ENCODE results near the gene MDM2.

MDM2 gene

DNA sequence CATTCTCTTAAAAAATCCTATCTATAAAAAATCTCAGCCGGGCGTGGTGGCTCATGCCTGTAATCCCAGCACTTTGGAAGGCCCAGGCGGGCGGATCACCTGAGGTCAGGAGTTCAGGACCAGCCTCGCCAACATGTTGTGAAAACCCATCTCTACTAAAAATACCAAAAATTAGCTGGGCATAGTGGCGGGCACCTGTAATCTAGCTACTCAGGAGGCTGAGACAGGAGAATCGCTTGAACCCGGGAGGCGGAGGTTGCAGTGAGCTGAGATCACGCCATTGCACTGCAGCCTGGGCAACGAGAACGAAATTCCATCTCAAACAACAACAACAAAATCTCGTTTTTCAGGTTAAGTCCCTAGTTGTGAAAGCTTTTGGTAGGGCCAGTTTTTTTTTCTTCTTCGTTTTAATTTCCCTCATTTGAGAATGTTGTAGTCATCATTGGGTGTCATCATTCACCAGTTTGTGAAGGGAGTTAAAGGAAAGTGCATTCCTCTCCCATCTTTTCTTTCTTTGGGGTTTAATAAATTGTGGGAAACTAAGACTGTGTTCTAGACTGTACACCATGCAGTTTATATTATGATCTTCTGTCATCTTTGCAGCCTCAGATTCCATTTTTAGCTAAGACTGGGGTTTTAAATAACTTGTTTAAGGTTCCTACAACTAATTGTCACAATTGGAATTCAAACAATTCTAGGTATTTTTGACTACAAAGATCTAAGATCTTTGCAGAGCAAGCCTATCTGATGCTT is 23.9 kb downstream of the MDM2 start:
- CTCF ChIA-PET: interaction anchor here (1.4 to 4.0 kb wide), 4 partner anchors 10 to 50 kb away, joined by 4 to 81 read pairs (median 34); partner anchors contain the start of gene MDM2
- DNase-seq (ENCODE audit: extremely low spot score): no peak
- POLR2A ChIA-PET: no interaction called here
- TF ChIP-seq, protein P1, sequence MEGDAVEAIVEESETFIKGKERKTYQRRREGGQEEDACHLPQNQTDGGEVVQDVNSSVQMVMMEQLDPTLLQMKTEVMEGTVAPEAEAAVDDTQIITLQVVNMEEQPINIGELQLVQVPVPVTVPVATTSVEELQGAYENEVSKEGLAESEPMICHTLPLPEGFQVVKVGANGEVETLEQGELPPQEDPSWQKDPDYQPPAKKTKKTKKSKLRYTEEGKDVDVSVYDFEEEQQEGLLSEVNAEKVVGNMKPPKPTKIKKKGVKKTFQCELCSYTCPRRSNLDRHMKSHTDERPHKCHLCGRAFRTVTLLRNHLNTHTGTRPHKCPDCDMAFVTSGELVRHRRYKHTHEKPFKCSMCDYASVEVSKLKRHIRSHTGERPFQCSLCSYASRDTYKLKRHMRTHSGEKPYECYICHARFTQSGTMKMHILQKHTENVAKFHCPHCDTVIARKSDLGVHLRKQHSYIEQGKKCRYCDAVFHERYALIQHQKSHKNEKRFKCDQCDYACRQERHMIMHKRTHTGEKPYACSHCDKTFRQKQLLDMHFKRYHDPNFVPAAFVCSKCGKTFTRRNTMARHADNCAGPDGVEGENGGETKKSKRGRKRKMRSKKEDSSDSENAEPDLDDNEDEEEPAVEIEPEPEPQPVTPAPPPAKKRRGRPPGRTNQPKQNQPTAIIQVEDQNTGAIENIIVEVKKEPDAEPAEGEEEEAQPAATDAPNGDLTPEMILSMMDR (IDR thresholded peaks at IDR 0.05; ENCODE audit: control extremely low read depth, extremely low read depth, low read depth, missing control alignments): no peak

DNA sequence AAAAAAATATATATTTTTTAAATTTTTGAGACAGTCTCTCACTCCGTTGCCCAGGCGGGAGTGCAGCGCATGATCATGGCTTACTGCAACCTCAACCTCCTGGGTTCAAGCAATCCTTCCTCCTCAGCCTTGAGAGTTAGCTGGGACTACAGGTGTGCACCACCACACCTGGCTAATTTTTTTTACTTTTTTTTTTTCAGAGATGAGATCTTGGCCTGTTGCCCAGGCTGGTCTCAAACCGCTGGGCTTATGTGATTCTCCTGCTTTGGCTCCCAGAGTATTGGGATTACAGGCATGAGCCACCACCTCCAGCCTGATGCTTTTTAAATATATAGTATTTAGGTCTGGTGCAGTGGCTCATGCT is 24.5 kb downstream of the MDM2 start:
- POLR2A ChIA-PET: no interaction called here
- DNase-seq (ENCODE audit: extremely low spot score): no peak
- TF ChIP-seq, protein P1 (IDR thresholded peaks at IDR 0.05; ENCODE audit: control extremely low read depth, extremely low read depth, low read depth, missing control alignments): no peak
- CTCF ChIA-PET: interaction anchor here (3.3 to 4.0 kb wide), 3 partner anchors 10 to 24 kb away, joined by 16 to 81 read pairs (median 51); partner anchors contain the start of gene MDM2

DNA sequence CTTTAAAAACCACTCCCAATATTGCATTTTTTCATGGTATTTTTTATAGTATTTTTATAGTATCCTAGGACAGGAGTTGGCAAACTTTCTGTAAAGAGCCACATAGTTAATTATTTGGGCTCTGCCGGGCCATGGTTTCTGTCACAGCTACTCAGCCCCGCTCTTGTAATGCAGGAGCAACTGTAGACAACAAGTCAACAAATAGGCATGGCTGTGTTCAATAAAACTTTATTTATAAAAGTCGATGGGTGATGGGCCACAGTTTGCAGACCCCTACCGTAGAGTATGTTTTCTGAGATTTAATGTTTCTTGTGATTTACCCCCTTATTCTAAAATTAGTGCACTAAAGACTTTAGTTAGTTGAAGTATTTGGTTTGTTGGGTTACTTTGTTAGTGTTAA is 25.5 kb downstream of the MDM2 start:
- TF ChIP-seq, protein P1 (IDR thresholded peaks at IDR 0.05; ENCODE audit: control extremely low read depth, extremely low read depth, low read depth, missing control alignments): no peak
- ChIA-PET CTCF (interaction anchor here (1.8 kb wide), 1 partner anchor 10 kb away, joined by 4 read pairs; no protein-coding TSS in a partner anchor), POLR2A (interaction anchor here (1.0 kb wide), 1 partner anchor 14 kb away, joined by 3 read pairs; no protein-coding TSS in a partner anchor)
- no peak for DNase-seq (ENCODE audit: extremely low spot score)

DNA sequence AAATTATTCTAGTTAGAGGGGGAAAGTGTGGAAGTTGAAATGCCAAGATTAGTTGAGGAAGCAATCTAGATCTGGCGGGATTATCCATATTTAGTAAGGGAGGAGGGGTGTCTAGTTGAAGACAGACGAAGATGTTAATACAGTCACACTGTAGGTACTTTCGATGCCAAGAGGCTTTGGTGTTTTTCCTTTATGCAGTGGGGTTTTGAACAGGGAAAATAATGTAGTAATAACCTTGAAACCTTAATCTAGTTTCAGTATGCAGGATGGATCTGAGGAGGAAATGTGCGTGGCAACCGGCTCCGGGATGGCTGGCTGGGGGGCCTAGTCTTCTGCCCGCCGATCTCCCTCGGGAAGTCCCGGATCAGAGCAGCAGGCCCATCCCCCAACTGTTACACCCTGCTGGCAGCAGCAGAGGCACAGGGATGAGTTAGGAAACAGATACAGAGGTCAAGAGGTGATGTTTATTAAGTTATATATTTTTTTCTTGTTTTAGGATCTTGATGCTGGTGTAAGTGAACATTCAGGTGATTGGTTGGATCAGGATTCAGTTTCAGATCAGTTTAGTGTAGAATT is 27.4 kb downstream of the MDM2 start:
- TF ChIP-seq, protein P1 (IDR thresholded peaks at IDR 0.05; ENCODE audit: control extremely low read depth, extremely low read depth, low read depth, missing control alignments): no peak
- CTCF ChIA-PET: no interaction called here
- POLR2A ChIA-PET: no interaction called here
- no peak for DNase-seq (ENCODE audit: extremely low spot score)

DNA sequence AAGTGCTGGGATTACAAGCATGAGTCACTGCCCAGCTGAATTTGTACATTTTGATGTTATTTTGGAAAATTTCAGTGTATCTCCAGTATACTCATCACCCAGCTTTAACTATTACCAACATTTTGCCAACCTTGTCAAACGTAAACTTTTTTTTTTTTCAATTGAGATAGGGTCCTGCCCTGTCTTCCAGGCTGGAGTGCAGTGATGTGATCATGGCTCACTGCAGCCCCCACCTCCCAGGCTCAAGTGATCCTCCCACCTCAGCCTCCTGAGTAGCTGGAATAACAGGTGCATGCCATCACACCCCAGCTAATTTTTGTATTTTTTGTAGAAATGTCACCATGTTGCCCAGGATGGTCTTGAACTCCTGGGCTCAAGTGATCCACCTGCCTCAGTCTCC is 29.2 kb downstream of the MDM2 start:
- TF ChIP-seq, protein P1 (IDR thresholded peaks at IDR 0.05; ENCODE audit: control extremely low read depth, extremely low read depth, low read depth, missing control alignments): no peak
- DNase-seq (ENCODE audit: extremely low spot score): no peak
- CTCF ChIA-PET: interaction anchor here (1.0 to 1.4 kb wide), 2 partner anchors 19 to 29 kb away, joined by 3 to 4 read pairs; partner anchors contain the start of gene MDM2
- POLR2A ChIA-PET: no interaction called here

DNA sequence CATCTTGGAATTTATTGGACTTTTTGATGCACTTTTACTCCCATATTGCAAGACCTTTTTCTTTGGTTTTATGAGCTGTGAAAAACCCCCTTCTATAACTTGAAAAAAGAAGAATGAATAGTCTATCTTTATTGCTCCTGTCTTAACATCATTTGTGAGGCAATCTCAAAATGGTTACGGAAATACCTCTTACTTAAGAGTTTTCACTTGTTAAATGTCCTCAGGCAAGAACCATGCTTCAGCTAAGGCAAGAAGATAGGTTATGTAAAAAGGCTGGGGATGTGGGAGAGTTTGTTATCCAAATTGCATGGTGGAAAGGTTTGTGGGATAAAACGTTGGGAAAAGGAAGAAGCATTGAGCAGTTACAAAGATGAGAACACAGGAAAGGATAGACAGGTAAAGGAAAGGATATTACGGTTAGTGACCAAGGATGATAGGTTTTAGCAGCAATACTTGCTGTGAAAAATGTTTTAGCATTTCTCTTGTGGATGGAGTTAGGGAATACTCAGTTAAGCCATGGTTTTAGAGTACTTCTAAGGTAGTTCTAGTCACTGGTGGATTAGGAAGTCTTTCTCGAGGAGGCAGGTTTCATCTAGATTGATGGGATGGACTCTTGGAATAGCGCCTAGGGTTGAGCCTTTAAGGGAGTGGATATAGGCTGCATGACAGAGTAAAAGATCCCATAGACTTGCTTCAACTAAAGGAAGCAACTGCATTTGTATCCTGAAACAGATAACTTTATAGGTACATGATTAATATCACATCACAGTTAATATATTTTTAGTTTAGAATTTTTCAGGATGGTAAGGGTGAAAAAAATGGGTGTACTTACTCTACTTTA is 30.3 kb downstream of the MDM2 start:
- POLR2A ChIA-PET: no interaction called here
- DNase-seq (ENCODE audit: extremely low spot score): no peak
- TF ChIP-seq, protein P1 (IDR thresholded peaks at IDR 0.05; ENCODE audit: control extremely low read depth, extremely low read depth, low read depth, missing control alignments): no peak
- CTCF ChIA-PET: interaction anchor here (0.8 kb wide), 1 partner anchor 25 kb away, joined by 3 read pairs; no protein-coding TSS in a partner anchor

Data from GM10248 (cell line).